HepG2 (cell line): ENCODE results near the gene BAHD1. TPM values are rescaled to one million over a fixed set of nuclear protein-coding genes. Genes with fewer than 3 reads are reported as not detected.

ENCODE experiments used
- ATF4 ChIP-seq, 2 experiments: fragments of 450-650 bp in 1 of 2; sonication (generic) in 1 of 2; formaldehyde crosslinking; IDR thresholded peaks; 2 replicates each; pipeline versions ENCODE4 v1.5.0 to v1.8.0; 2020 to 2022; ENCODE audit warnings: mild to moderate bottlenecking in 1 of 2, missing genetic modification reagents in 1 of 2
- ATF7-NPFF ChIP-seq: sonication (generic); formaldehyde crosslinking; IDR thresholded peaks from 2 replicates; pipeline ENCODE4 v1.8.1; 2023; ENCODE audit warnings: mild to moderate bottlenecking, low read depth, missing genetic modification reagents, moderate library complexity
- CBX5 ChIP-seq: sonication (generic); formaldehyde crosslinking; IDR thresholded peaks from 2 replicates; pipeline ENCODE4 v1.4.0; 2020; ENCODE audit warnings: missing genetic modification reagents, borderline replicate concordance
- ELF1 ChIP-seq: sonication (generic); formaldehyde crosslinking; IDR thresholded peaks from 2 replicates; pipeline ENCODE4 v1.4.0; 2020; ENCODE audit warnings: missing genetic modification reagents
- HBP1 ChIP-seq: IDR thresholded peaks from 2 replicates; pipeline ENCODE4 v1.6.1; 2016; ENCODE audit warnings: low read depth, control low read depth
- MTF2 ChIP-seq: sonication (generic); formaldehyde crosslinking; IDR thresholded peaks from 2 replicates; pipeline ENCODE4 v1.5.0; 2020; ENCODE audit warnings: missing genetic modification reagents, borderline replicate concordance
- RBFOX2 ChIP-seq: fragments of 200-400 bp; formaldehyde crosslinking; IDR thresholded peaks from 2 replicates; pipeline ENCODE4 v1.6.1; 2017; ENCODE audit warnings: low read depth, mild to moderate bottlenecking, low read length
- SATB2 ChIP-seq: sonication (generic); formaldehyde crosslinking; IDR thresholded peaks from 2 replicates; pipeline ENCODE4 v1.5.0; 2020; ENCODE audit warnings: missing genetic modification reagents
- SNRNP70 ChIP-seq: fragments of 200-400 bp; formaldehyde crosslinking; IDR thresholded peaks from 2 replicates; pipeline ENCODE4 v1.6.1; 2017; ENCODE audit warnings: mild to moderate bottlenecking, low read depth, low read length, moderate library complexity
- U2AF1 ChIP-seq: fragments of 200-400 bp; formaldehyde crosslinking; optimal IDR thresholded peaks from 2 replicates; pipeline ENCODE3; 2017; ENCODE audit warnings: mild to moderate bottlenecking, low read depth, low read length
- ZC3H4 ChIP-seq: sonication (generic); formaldehyde crosslinking; IDR thresholded peaks from 2 replicates; pipeline ENCODE4 v1.4.0; 2020; ENCODE audit warnings: missing genetic modification reagents, borderline replicate concordance
- ZMYM3 ChIP-seq: sonication (generic); formaldehyde crosslinking; IDR thresholded peaks from 2 replicates; pipeline ENCODE4 v1.5.1; 2020; ENCODE audit warnings: mild to moderate bottlenecking, missing genetic modification reagents
- ZNF234 ChIP-seq: sonication (generic); formaldehyde crosslinking; conservative IDR thresholded peaks from 2 replicates; pipeline ENCODE4 v1.5.1; 2020; ENCODE audit warnings: mild to moderate bottlenecking, missing genetic modification reagents
- ZNF264 ChIP-seq: sonication (generic); formaldehyde crosslinking; IDR thresholded peaks from 2 replicates; pipeline ENCODE4 v1.4.0; 2020; ENCODE audit warnings: missing genetic modification reagents
- ZNF343 ChIP-seq: sonication (generic); formaldehyde crosslinking; IDR thresholded peaks from 2 replicates; pipeline ENCODE4 v1.4.0; 2020; ENCODE audit warnings: mild to moderate bottlenecking, missing genetic modification reagents
- ZNF616 ChIP-seq: sonication (generic); formaldehyde crosslinking; IDR thresholded peaks from 2 replicates; pipeline ENCODE4 v1.5.0; 2020; ENCODE audit warnings: low read depth, mild to moderate bottlenecking, missing genetic modification reagents
- ZNF746 ChIP-seq: sonication (generic); formaldehyde crosslinking; IDR thresholded peaks from 2 replicates; pipeline ENCODE4 v1.8.0; 2022; ENCODE audit warnings: mild to moderate bottlenecking, missing genetic modification reagents
- polyA plus RNA-seq, 8 experiments: library from polyadenylated mRNA; depleted of rRNA in 3 of 8; stranded (reverse) in 7 of 8; unstranded in 1 of 8; fragments of >200 nt; fragmentation: Illumina TruSeq in 4 of 8; extraction: Trizol in 4 of 8; gene quantifications; 2 replicates each; pipeline versions ENCODE4 v1.2.1 to v1.2.3, GENCODE V29; 2011 to 2016; ENCODE audit warnings: low read depth in 4 of 8, missing spikeins in 1 of 8, mixed read lengths in 1 of 8; ENCODE audit not compliant: insufficient read depth in 1 of 8
- total RNA-seq, 5 experiments: library from RNA; depleted of rRNA; stranded (reverse); fragments of >200 nt; fragmentation: Illumina TruSeq; extraction: Trizol; gene quantifications; 2 replicates each; pipeline ENCODE4 v1.2.3, GENCODE V29; 2016; ENCODE audit warnings: low read depth in 1 of 5
- TF ChIP-seq, protein P1 (sequence below): sonication (generic); formaldehyde crosslinking; IDR thresholded peaks from 2 replicates; pipeline ENCODE4 v1.5.1; 2020; ENCODE audit warnings: missing genetic modification reagents, mild to moderate bottlenecking, borderline replicate concordance
- TF ChIP-seq, protein P2 (sequence below): sonication (generic); formaldehyde crosslinking; IDR thresholded peaks from 2 replicates; pipeline ENCODE4 v1.4.0; 2020; ENCODE audit warnings: missing genetic modification reagents, low read depth, mild to moderate bottlenecking, borderline replicate concordance
- TF ChIP-seq, protein P3 (sequence below): IDR thresholded peaks from 2 replicates; pipeline ENCODE4 v1.6.1; 2016; ENCODE audit warnings: low read depth
- TF ChIP-seq, protein P4 (sequence below): sonication (generic); IDR thresholded peaks from 2 replicates; pipeline ENCODE4 v1.6.1; 2016; ENCODE audit warnings: low read depth, borderline replicate concordance

BAHD1 gene
- total and polyA plus RNA-seq, 2 of the 13 experiments (the other 11 are each of a cell fraction or from before 2014, with no cell fraction given) = 3.3 to 8.7 TPM

GRCh38 chr15:40511472-40512133 is 70.8 kb downstream of the BAHD1 start (continued):
- TF ChIP-seq, protein P1, sequence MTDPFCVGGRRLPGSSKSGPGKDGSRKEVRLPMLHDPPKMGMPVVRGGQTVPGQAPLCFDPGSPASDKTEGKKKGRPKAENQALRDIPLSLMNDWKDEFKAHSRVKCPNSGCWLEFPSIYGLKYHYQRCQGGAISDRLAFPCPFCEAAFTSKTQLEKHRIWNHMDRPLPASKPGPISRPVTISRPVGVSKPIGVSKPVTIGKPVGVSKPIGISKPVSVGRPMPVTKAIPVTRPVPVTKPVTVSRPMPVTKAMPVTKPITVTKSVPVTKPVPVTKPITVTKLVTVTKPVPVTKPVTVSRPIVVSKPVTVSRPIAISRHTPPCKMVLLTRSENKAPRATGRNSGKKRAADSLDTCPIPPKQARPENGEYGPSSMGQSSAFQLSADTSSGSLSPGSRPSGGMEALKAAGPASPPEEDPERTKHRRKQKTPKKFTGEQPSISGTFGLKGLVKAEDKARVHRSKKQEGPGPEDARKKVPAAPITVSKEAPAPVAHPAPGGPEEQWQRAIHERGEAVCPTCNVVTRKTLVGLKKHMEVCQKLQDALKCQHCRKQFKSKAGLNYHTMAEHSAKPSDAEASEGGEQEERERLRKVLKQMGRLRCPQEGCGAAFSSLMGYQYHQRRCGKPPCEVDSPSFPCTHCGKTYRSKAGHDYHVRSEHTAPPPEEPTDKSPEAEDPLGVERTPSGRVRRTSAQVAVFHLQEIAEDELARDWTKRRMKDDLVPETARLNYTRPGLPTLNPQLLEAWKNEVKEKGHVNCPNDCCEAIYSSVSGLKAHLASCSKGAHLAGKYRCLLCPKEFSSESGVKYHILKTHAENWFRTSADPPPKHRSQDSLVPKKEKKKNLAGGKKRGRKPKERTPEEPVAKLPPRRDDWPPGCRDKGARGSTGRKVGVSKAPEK (CRISPR knock-in tag) = no peak
- peak; percentile 52; the same call in 1 of the 2 replicates for TF ChIP-seq ZNF343 (CRISPR knock-in tag)
- TF ChIP-seq, protein P2, sequence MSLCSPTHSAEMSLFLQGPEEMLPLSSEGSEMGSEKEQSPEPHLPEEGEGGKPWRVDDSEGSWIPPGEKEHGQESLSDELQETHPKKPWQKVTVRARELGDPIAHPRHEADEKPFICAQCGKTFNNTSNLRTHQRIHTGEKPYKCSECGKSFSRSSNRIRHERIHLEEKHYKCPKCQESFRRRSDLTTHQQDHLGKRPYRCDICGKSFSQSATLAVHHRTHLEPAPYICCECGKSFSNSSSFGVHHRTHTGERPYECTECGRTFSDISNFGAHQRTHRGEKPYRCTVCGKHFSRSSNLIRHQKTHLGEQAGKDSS (CRISPR knock-in tag) = peak; percentile 73; the same call in 1 of the 2 replicates
- no peak for TF ChIP-seq ZNF616
- no peak for TF ChIP-seq CBX5
- TF ChIP-seq ZMYM3 = no peak
- TF ChIP-seq RBFOX2 = peak; percentile 49; the same call in 1 of the 2 replicates
- TF ChIP-seq ZNF234 (CRISPR knock-in tag) = no peak
- peak in 1 of 2 experiments; percentile 79; a peak in 2 of 4 replicates for TF ChIP-seq ATF4 (CRISPR knock-in tag; IDR thresholded peaks at IDR 0.05)
- TF ChIP-seq, protein P3, sequence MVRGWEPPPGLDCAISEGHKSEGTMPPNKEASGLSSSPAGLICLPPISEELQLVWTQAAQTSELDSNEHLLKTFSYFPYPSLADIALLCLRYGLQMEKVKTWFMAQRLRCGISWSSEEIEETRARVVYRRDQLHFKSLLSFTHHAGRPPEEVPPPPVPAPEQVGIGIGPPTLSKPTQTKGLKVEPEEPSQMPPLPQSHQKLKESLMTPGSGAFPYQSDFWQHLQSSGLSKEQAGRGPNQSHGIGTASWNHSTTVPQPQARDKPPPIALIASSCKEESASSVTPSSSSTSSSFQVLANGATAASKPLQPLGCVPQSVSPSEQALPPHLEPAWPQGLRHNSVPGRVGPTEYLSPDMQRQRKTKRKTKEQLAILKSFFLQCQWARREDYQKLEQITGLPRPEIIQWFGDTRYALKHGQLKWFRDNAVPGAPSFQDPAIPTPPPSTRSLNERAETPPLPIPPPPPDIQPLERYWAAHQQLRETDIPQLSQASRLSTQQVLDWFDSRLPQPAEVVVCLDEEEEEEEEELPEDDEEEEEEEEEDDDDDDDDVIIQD (CRISPR knock-in tag) = peak; percentile 24; the same call in 1 of the 2 replicates
- TF ChIP-seq, protein P4, sequence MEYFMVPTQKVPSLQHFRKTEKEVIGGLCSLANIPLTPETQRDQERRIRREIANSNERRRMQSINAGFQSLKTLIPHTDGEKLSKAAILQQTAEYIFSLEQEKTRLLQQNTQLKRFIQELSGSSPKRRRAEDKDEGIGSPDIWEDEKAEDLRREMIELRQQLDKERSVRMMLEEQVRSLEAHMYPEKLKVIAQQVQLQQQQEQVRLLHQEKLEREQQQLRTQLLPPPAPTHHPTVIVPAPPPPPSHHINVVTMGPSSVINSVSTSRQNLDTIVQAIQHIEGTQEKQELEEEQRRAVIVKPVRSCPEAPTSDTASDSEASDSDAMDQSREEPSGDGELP = no peak; the same call in 1 of the 2 replicates
- no peak for TF ChIP-seq U2AF1
- peak; percentile 55; the same call in 1 of the 2 replicates for TF ChIP-seq MTF2 (CRISPR knock-in tag)
- TF ChIP-seq ELF1 (CRISPR knock-in tag) = no peak
- no peak; the same call in 1 of the 2 replicates for TF ChIP-seq SATB2 (CRISPR knock-in tag)
- TF ChIP-seq ZC3H4 (CRISPR knock-in tag) = no peak
- 0 out of 2 replicates have a peak, but pooled peaks have one; percentile 61 for TF ChIP-seq ZNF264 (CRISPR knock-in tag)
- no peak for TF ChIP-seq HBP1 (CRISPR knock-in tag)
- TF ChIP-seq ZNF746 (CRISPR knock-in tag) = peak; percentile 94
- TF ChIP-seq SNRNP70 = no peak
- TF ChIP-seq ATF7-NPFF (CRISPR knock-in tag) = peak; percentile 82
